GM12878 (cell line): ENCODE data around the gene PSMB8. TPM values are rescaled to one million over a fixed set of nuclear protein-coding genes. Genes with fewer than 3 reads are reported as not detected.

Experiments used
- BMI1 ChIP-seq: fragments of 450-650 bp; IDR thresholded peaks from 2 replicates; pipeline ENCODE4 v1.6.1; 2016; ENCODE audit warnings: mild to moderate bottlenecking, moderate library complexity, borderline replicate concordance
- CEBPB ChIP-seq, 2 experiments: fragments of 150-350 bp in 1 of 2; IDR thresholded peaks; 2 replicates each; pipeline ENCODE4 v1.6.1; 2012 to 2014; ENCODE audit warnings: low read depth in 2 of 2, low read length in 2 of 2, borderline replicate concordance in 1 of 2, inconsistent platforms in 1 of 2
- ETV6 ChIP-seq, 2 experiments: fragments of 450-650 bp in 1 of 2; IDR thresholded peaks in 1 of 2; conservative IDR thresholded peaks in 1 of 2; 2 replicates each; pipeline ENCODE4 v1.6.1; 2014; ENCODE audit warnings: antibody characterized with exemption in 1 of 2, borderline replicate concordance in 1 of 2, low read depth in 1 of 2, mild to moderate bottlenecking in 1 of 2, moderate library complexity in 1 of 2
- IKZF2 ChIP-seq, 2 experiments: fragments of 450-650 bp; IDR thresholded peaks; 2 replicates each; pipeline ENCODE4 v1.6.1; 2017; ENCODE audit warnings: mild to moderate bottlenecking in 2 of 2, moderate library complexity in 2 of 2
- MEF2B ChIP-seq: fragments of 450-650 bp; IDR thresholded peaks from 2 replicates; pipeline ENCODE4 v1.6.1; 2018; ENCODE audit warnings: mild to moderate bottlenecking, moderate library complexity; ENCODE audit not compliant: partially characterized antibody, poor library complexity, severe bottlenecking
- MTA2 ChIP-seq: fragments of 450-650 bp; IDR thresholded peaks from 2 replicates; pipeline ENCODE4 v1.6.1; 2016; ENCODE audit warnings: low read depth, mild to moderate bottlenecking, moderate library complexity
- MTA3 ChIP-seq: IDR thresholded peaks from 2 replicates; pipeline ENCODE4 v1.6.1; 2012; ENCODE audit warnings: low read length, inconsistent platforms, borderline replicate concordance
- RFX5 ChIP-seq: IDR thresholded peaks from 2 replicates; pipeline ENCODE4 v1.6.1; 2011; ENCODE audit warnings: low read depth, low read length, improper control_type of control experiment
- RUNX3 ChIP-seq: IDR thresholded peaks from 2 replicates; pipeline ENCODE4 v1.6.1; 2012; ENCODE audit warnings: low read length, inconsistent platforms
- TCF12 ChIP-seq: IDR thresholded peaks from 2 replicates; pipeline ENCODE4 v1.6.1; 2011; ENCODE audit warnings: low read depth, mild to moderate bottlenecking, low read length
- ZNF207 ChIP-seq: fragments of 450-650 bp; IDR thresholded peaks from 2 replicates; pipeline ENCODE4 v1.6.1; 2014; ENCODE audit warnings: antibody characterized with exemption, mild to moderate bottlenecking, borderline replicate concordance
- ZNF384 ChIP-seq: IDR thresholded peaks from 2 replicates; pipeline ENCODE4 v1.6.1; 2012; ENCODE audit warnings: low read depth, mild to moderate bottlenecking, low read length, improper control_type of control experiment, borderline replicate concordance
- polyA plus RNA-seq, 11 experiments: library from polyadenylated mRNA; depleted of rRNA in 4 of 11; unstranded in 6 of 11; stranded (reverse) in 5 of 11; fragments of >200 nt; fragmentation: Nextera tagmentation in 4 of 11; fragmentation: Illumina TruSeq in 1 of 11; extraction: Ambion mirVana in 4 of 11; extraction: Trizol in 1 of 11; gene quantifications; 1 replicate in 1 of 11; 2 replicates in 10 of 11; pipeline versions ENCODE4 v1.2.1 to v1.2.3, GENCODE V29; 2011 to 2016; ENCODE audit warnings: inconsistent platforms in 2 of 11, missing spikeins in 2 of 11, low read depth in 1 of 11
- total RNA-seq, 4 experiments: library from RNA; depleted of rRNA in 3 of 4; stranded (reverse); fragments of >200 nt in 3 of 4; fragmentation: Illumina TruSeq in 1 of 4; extraction: Trizol in 1 of 4; gene quantifications; 2 replicates each; pipeline versions ENCODE4 v1.2.1 to v1.2.3, GENCODE V29; 2013 to 2021
- TF ChIP-seq, protein P1 (sequence below): fragments of 450-650 bp; IDR thresholded peaks from 2 replicates; pipeline ENCODE4 v1.6.1; 2017; ENCODE audit warnings: low read depth, mild to moderate bottlenecking, moderate library complexity

PSMB8 gene
- total and polyA plus RNA-seq, 10 of the 15 experiments (the other 5 are each of a cell fraction or from before 2014, with no cell fraction given) = 304 to 557 (median 379) TPM

DNA sequence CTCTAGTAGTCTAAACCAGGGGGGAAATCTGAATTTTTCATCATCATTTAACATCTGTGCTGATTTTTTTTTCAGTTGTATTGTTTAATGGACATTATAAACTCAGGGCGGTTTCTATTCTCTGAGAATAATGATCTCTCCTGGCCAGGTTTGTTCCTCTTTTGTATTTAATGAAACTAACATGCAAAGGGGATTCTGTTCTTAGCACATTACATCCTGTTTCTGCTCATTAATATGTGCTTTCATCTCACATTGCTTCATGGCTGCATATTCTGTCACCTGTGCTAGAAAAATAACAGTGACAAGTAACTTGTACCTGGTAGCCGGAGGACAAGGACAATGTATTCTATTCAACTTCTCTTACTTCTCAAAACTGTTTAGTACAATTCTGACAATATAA lies 27.9 kb downstream of the PSMB8 start (continued):
- TF ChIP-seq, protein P1, sequence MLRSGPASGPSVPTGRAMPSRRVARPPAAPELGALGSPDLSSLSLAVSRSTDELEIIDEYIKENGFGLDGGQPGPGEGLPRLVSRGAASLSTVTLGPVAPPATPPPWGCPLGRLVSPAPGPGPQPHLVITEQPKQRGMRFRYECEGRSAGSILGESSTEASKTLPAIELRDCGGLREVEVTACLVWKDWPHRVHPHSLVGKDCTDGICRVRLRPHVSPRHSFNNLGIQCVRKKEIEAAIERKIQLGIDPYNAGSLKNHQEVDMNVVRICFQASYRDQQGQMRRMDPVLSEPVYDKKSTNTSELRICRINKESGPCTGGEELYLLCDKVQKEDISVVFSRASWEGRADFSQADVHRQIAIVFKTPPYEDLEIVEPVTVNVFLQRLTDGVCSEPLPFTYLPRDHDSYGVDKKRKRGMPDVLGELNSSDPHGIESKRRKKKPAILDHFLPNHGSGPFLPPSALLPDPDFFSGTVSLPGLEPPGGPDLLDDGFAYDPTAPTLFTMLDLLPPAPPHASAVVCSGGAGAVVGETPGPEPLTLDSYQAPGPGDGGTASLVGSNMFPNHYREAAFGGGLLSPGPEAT = peak; percentile 43; the same call in 1 of the 2 replicates
- 0 out of 4 replicates have a peak, but pooled peaks of 1 of the 2 experiments have one; percentile 14 for TF ChIP-seq CEBPB (IDR thresholded peaks at IDR 0.05; ENCODE audit: borderline replicate concordance in 1 of 2, low read depth in 2 of 2, low read length in 2 of 2)
- 0 out of 2 replicates have a peak, but pooled peaks have one; percentile 5 for TF ChIP-seq BMI1
- peak; percentile 19 for TF ChIP-seq MEF2B
- peak; percentile 95 for TF ChIP-seq MTA2
- peak; percentile 44; the same call in 1 of the 2 replicates for TF ChIP-seq ZNF384
- 0 out of 4 replicates have a peak, but pooled peaks of 1 of the 2 experiments have one; percentile 6 for TF ChIP-seq ETV6 (conservative IDR thresholded peaks at IDR 0.05 in 1 of 2, IDR thresholded peaks at IDR 0.05 in 1 of 2; ENCODE audit: borderline replicate concordance in 1 of 2, low read depth in 1 of 2)
- TF ChIP-seq MTA3 = peak; percentile 76; the same call in 1 of the 2 replicates
- no peak for TF ChIP-seq ZNF207
- no peak; the same call in 1 of the 2 replicates for TF ChIP-seq RUNX3
- TF ChIP-seq TCF12 = no peak
- peak; percentile 9 to 46; a peak in 1 of 4 replicates for TF ChIP-seq IKZF2 (IDR thresholded peaks at IDR 0.05)
- TF ChIP-seq RFX5 = 0 out of 2 replicates have a peak, but pooled peaks have one; percentile 47
